DMS 273 treated with DMSO at 0.1 percent for 48 hours (cell line): ENCODE data around the gene MDH1.

Experiments
- DNase-seq: peaks from one replicate; lab custom pipeline; 2025; lab: John Stamatoyannopoulos, UW

Gene MDH1

DNA sequence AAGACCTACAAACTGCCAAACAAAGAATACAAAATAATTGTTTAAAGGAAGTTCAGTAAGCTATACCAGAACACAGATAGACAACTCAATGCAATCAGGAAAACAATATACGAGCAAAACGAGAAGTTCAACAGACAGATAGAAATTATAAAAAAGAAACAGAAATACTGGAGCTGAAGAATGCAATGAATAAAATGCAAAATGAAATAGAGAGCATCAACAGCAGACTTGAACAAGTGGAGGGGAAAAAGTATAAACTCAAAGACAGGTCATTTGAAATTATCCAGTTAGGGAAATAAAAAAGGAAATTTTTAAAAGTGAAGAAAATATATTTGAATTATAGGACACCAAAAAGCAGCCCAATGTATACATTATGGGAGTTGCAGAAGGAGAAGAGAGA is 43.6 kb downstream of the MDH1 start:
- no peak for DNase-seq

GRCh38 chr2:63639344-63639743 is 50.6 kb downstream of the MDH1 start:
- DNase-seq = no peak

GRCh38 chr2:63642946-63643345 is 54.2 kb downstream of the MDH1 start:
- no peak for DNase-seq

DNA sequence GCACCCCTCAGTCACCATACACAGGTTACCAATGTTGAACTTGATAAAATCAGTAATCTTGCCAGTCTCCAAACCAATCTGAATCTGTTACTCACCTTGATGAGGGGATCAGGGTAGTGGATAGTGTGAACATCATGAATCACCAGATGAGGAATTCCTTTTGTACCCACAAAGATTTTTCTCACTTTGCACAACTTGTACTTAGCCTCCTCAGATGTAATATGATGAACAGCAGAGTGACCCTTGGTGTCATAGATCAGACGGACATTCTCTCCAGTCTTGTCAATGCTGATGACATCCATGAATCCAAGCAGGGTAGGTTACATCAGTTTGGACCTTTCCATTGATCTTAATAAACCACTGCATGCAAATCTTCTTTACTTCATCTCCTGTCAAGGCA is 54.7 kb downstream of the MDH1 start:
- DNase-seq = no peak

- no peak for DNase-seq
Observed at GRCh38 chr2:63648632-63649031, 59.9 kb downstream of the MDH1 start.

- no peak for DNase-seq
Observed at GRCh38 chr2:63649829-63650228, 61.1 kb downstream of the MDH1 start.

DNA sequence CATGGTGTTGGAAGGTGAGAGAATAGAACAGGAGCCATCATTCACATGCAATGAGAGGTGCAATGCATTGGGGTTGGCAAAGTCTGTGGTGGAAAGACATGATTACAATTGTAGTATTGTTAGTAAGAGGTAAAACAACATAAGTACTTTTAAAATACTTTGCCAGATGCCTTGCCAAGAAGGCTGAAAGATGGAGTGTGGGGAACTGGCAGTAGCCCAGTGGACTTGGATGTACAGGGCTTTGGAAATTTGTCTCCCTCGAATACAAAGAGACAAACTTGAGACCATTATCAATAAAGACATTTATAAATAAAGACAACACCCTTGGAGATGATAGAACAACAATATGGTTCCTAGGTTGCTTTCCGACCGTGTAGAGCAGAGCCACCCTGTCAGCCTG is 62.0 kb downstream of the MDH1 start:
- DNase-seq = no peak

DNA sequence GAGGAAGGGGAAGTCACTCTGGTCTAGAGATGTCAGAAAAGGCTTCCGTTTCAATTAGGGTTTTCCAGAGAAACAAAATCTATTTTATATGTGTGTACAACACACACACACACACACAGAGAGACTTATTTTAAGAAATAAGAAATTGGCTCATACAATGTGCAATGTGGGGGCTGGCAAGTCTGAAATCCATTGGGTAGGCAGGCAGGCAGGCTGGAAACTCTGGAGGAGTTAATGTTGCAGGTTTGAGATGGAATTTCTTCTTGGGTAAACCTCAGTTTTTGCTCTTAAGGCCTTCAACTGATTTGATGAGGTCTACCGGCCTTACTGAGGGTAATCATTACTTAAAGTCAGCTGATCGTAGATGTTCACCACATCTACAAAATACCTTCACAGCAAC is 62.6 kb downstream of the MDH1 start:
- DNase-seq = no peak

GRCh38 chr2:63651861-63652651 is 63.3 kb downstream of the MDH1 start:
- peak; percentile 93 for DNase-seq

- DNase-seq = peak; percentile 87
Observed at GRCh38 chr2:63652652-63652985, 63.9 kb downstream of the MDH1 start.

- no peak for DNase-seq
Observed at GRCh38 chr2:63654959-63655358, 66.2 kb downstream of the MDH1 start.
